Neural cell (in vitro differentiated cells): ENCODE measurements around the gene FLT3. TPM values are rescaled to one million over a fixed set of nuclear protein-coding genes. Genes with fewer than 3 reads are reported as not detected.

ENCODE experiments used
- H2AFZ ChIP-seq: fragments of 200-600, 300-800 bp; sonication (generic), shearing (Covaris generic); 2 replicates; pipeline ENCODE4 v1.6.0; 2014; ENCODE audit warnings: low read depth, mild to moderate bottlenecking, antibody characterized with exemption, low read length, moderate library complexity
- H3F3A ChIP-seq: fragments of 200-600 bp; shearing (Covaris generic); 2 replicates; pipeline ENCODE4 v1.6.1; 2016; ENCODE audit warnings: mild to moderate bottlenecking, moderate library complexity, mixed read lengths, antibody characterized with exemption, low read length; ENCODE audit not compliant: insufficient read depth, poor library complexity, severe bottlenecking
- H3K27ac ChIP-seq: fragments of 200-600, 300-800 bp; sonication (generic), shearing (Covaris generic); 2 replicates; pipeline ENCODE4 v1.5.1; 2014; ENCODE audit warnings: mild to moderate bottlenecking, low read length, moderate library complexity
- H3K27me3 ChIP-seq: fragments of 300-800, 200-600 bp; sonication (generic), shearing (Covaris generic); 2 replicates; pipeline ENCODE4 v1.6.0; 2014; ENCODE audit warnings: mild to moderate bottlenecking, low read depth, low read length, moderate library complexity; ENCODE audit not compliant: insufficient read depth
- H3K36me3 ChIP-seq: fragments of 300-800, 200-600 bp; sonication (generic), shearing (Covaris generic); 2 replicates; pipeline ENCODE4 v1.5.1; 2014; ENCODE audit warnings: mild to moderate bottlenecking, antibody characterized with exemption, low read length, moderate library complexity; ENCODE audit not compliant: insufficient read depth
- H3K4me2 ChIP-seq: fragments of 300-800, 200-600 bp; sonication (generic), shearing (Covaris generic); 2 replicates; pipeline ENCODE4 v1.6.0; 2014; ENCODE audit warnings: mild to moderate bottlenecking, low read length
- H3K4me3 ChIP-seq: fragments of 300-800, 200-600 bp; sonication (generic), shearing (Covaris generic); 2 replicates; pipeline ENCODE4 v1.5.1; 2014; ENCODE audit warnings: mild to moderate bottlenecking, low read length, moderate library complexity
- H3K79me2 ChIP-seq: fragments of 200-600 bp; shearing (Covaris generic); replicated peaks from 2 replicates; pipeline ENCODE4 v1.6.0; 2014; ENCODE audit warnings: mild to moderate bottlenecking, low read length, moderate library complexity; ENCODE audit not compliant: insufficient read depth
- H3K9ac ChIP-seq: fragments of 300-800, 200-600 bp; sonication (generic), shearing (Covaris generic); 2 replicates; pipeline ENCODE4 v1.6.1; 2016; ENCODE audit warnings: mild to moderate bottlenecking, low read length, mixed read lengths
- H3K9me2 ChIP-seq: fragments of 200-600 bp; shearing (Covaris generic); 2 replicates; pipeline ENCODE4 v1.6.1; 2016; ENCODE audit warnings: mild to moderate bottlenecking, low read length, mixed read lengths; ENCODE audit not compliant: insufficient read depth
- H3K9me3 ChIP-seq: fragments of 200-600, 300-800 bp; sonication (generic), shearing (Covaris generic); 2 replicates; pipeline ENCODE4 v1.6.1; 2016; ENCODE audit warnings: mild to moderate bottlenecking, mixed run types, low read length, moderate library complexity, mixed read lengths
- H4K20me1 ChIP-seq: fragments of 200-600 bp; shearing (Covaris generic); 2 replicates; pipeline ENCODE4 v1.6.1; 2016; ENCODE audit warnings: mild to moderate bottlenecking, mixed run types; ENCODE audit not compliant: insufficient read depth
- CTCF ChIP-seq: fragments of 450-650 bp; IDR thresholded peaks from 2 replicates; pipeline ENCODE4 v1.5.1; 2014; ENCODE audit warnings: antibody characterized with exemption, mild to moderate bottlenecking, moderate library complexity; ENCODE audit not compliant: poor library complexity, severe bottlenecking
- EP300 ChIP-seq: fragments of 450-650 bp; conservative IDR thresholded peaks from 2 replicates; pipeline ENCODE4 v1.6.1; 2014; ENCODE audit warnings: antibody characterized with exemption, mild to moderate bottlenecking, moderate library complexity; ENCODE audit not compliant: poor library complexity, severe bottlenecking
- EZH2 ChIP-seq: fragments of 200-600, 300-800 bp; shearing (Covaris generic), sonication (generic); IDR thresholded peaks from 2 replicates; pipeline ENCODE4 v1.6.1; 2014; ENCODE audit warnings: antibody characterized with exemption, low read length, borderline replicate concordance, mild to moderate bottlenecking; ENCODE audit not compliant: insufficient read depth, poor library complexity, severe bottlenecking
- MXI1 ChIP-seq: fragments of 450-650 bp; conservative IDR thresholded peaks from 2 replicates; pipeline ENCODE4 v1.6.1; 2014; ENCODE audit warnings: antibody characterized with exemption, mild to moderate bottlenecking; ENCODE audit not compliant: poor library complexity, severe bottlenecking
- POLR2AphosphoS5 ChIP-seq: IDR thresholded peaks from 2 replicates; pipeline ENCODE4 v1.6.1; 2012
- RAD21 ChIP-seq: fragments of 450-650 bp; conservative IDR thresholded peaks from 2 replicates; pipeline ENCODE4 v1.6.1; 2014; ENCODE audit warnings: antibody characterized with exemption, mild to moderate bottlenecking, moderate library complexity
- REST ChIP-seq: IDR thresholded peaks from 2 replicates; pipeline ENCODE4 v1.6.1; 2012; ENCODE audit warnings: borderline replicate concordance
- SMC3 ChIP-seq: fragments of 450-650 bp; conservative IDR thresholded peaks from 2 replicates; pipeline ENCODE4 v1.6.1; 2014; ENCODE audit warnings: antibody characterized with exemption, mild to moderate bottlenecking, moderate library complexity; ENCODE audit not compliant: poor library complexity
- TAF1 ChIP-seq: IDR thresholded peaks from 2 replicates; pipeline ENCODE4 v1.6.1; 2012; ENCODE audit warnings: low read depth
- polyA plus RNA-seq: library from polyadenylated mRNA; depleted of rRNA; stranded (reverse); fragments of >200 nt; gene quantifications from 2 replicates; pipeline ENCODE4 v1.2.3, GENCODE V29; 2014
- small RNA-seq, 3 experiments: library from RNA; depleted of rRNA; stranded (forward); fragments of <200 nt; gene quantifications; one replicate each; pipeline ENCODE3, GENCODE V24; 2012

Gene FLT3
- polyA plus RNA-seq, 1 donor from 2014 or later: 0.41 TPM

GRCh38 chr13:27954406-27954851 is 145.9 kb downstream of the FLT3 start:
- Histone ChIP-seq H3K9me2 (no peaks in the 10 kb centered on the region), H3K79me2 (no peaks in the 10 kb centered on the region), H3K27ac (no peak overlapping the region), H3K4me3 (peak overlapping the region; percentile 60), H3K4me2 (no peak overlapping the region), H4K20me1 (no peaks in the 10 kb centered on the region), H3K36me3 (no peaks in the 10 kb centered on the region), H2AFZ (no peak overlapping the region), H3K9me3 (no peaks in the 10 kb centered on the region), H3K9ac (no peak overlapping the region), H3F3A (no peaks in the 10 kb centered on the region), H3K27me3 (peaks cover 96% of the 10 kb centered on the region)
- no peak for TF ChIP-seq POLR2AphosphoS5
- no peak for TF ChIP-seq EZH2
- TF ChIP-seq RAD21: no peak
- no peak for TF ChIP-seq SMC3
- TF ChIP-seq REST: no peak
- TF ChIP-seq EP300: no peak
- no peak for TF ChIP-seq TAF1
- no peak for TF ChIP-seq MXI1
- TF ChIP-seq CTCF: no peak

- Histone ChIP-seq H3F3A (no peaks in the 10 kb centered on the region), H3K27me3 (peaks cover 96% of the 10 kb centered on the region), H3K9me3 (no peaks in the 10 kb centered on the region), H3K36me3 (no peaks in the 10 kb centered on the region), H3K79me2 (no peaks in the 10 kb centered on the region), H3K4me2 (peak overlapping the region; percentile 19), H3K9ac (no peak overlapping the region), H3K9me2 (no peaks in the 10 kb centered on the region), H3K27ac (no peak overlapping the region), H4K20me1 (no peaks in the 10 kb centered on the region), H3K4me3 (peak overlapping the region; percentile 60), H2AFZ (no peak overlapping the region)
- TF ChIP-seq SMC3: peak; percentile 75
- TF ChIP-seq EZH2: peak; percentile 71
- peak; percentile 73 for TF ChIP-seq RAD21
- TF ChIP-seq CTCF: peak; percentile 90
- TF ChIP-seq MXI1: no peak
Measured at GRCh38 chr13:27953676-27954405, 146.5 kb downstream of the FLT3 start.

Small RNA genes lying within 50 kb of the gene (small RNA-seq; reads per million reads assigned to genes)
- 0 reads per million in 3 experiments for gene RN7SL272P

Other genes with a start within 250 kb of the FLT3 start
- not detected in 2 replicates for gene PDX1, start 180.6 kb downstream of the FLT3 start, polyA plus RNA-seq
- not detected in 2 replicates for gene CDX2, start 131.3 kb downstream of the FLT3 start, polyA plus RNA-seq
- not detected in 2 replicates for gene URAD, start 111.9 kb downstream of the FLT3 start, polyA plus RNA-seq
- 35.8 and 44.0 TPM in 2 replicates for gene PAN3, start 38.0 kb upstream of the FLT3 start, polyA plus RNA-seq